Hypothalamus (tissue), 51 donors: ENCODE measurements around the gene PRKD1.
"Not testable (repeated sequence)": the region's sequence is repeated elsewhere in the genome, so short reads cannot be mapped to it uniquely, and the experiment has no call there.

Experiments
- DNase-seq, 51 donors: peaks; one replicate each; lab custom pipeline; 2025; lab: John Stamatoyannopoulos, UW

PRKD1 gene

GRCh38 chr14:29802211-29802610 is 125.4 kb downstream of the PRKD1 start:
- DNase-seq, result no peak

- no peak for DNase-seq
These were observed 126.7 kb downstream of the PRKD1 start for GRCh38 chr14:29800961-29801360.

GRCh38 chr14:29799464-29800095 is 128.1 kb downstream of the PRKD1 start:
- DNase-seq, result peak in 8 of 51 donors; percentile 1 to 64 (median 14)

GRCh38 chr14:29798811-29799210 is 128.8 kb downstream of the PRKD1 start:
- DNase-seq, result no peak

GRCh38 chr14:29798108-29798663 is 129.5 kb downstream of the PRKD1 start:
- DNase-seq, result no peak

- no peak for DNase-seq
These were observed 130.8 kb downstream of the PRKD1 start for GRCh38 chr14:29796853-29797252.

- DNase-seq, result no peak
These were observed 138.2 kb downstream of the PRKD1 start for GRCh38 chr14:29789475-29789874.

GRCh38 chr14:29788093-29788492 is 139.6 kb downstream of the PRKD1 start:
- no peak for DNase-seq

- no peak for DNase-seq
These were observed 144.1 kb downstream of the PRKD1 start for GRCh38 chr14:29783556-29783955.

GRCh38 chr14:29782041-29782440 is 145.6 kb downstream of the PRKD1 start:
- no peak for DNase-seq

GRCh38 chr14:29777142-29777541 is 150.5 kb downstream of the PRKD1 start:
- not testable (repeated sequence) for DNase-seq

- no peak for DNase-seq
These were observed 153.7 kb downstream of the PRKD1 start for GRCh38 chr14:29773990-29774389.

- no peak for DNase-seq
These were observed 164.2 kb downstream of the PRKD1 start for GRCh38 chr14:29763342-29763858.

- peak in 1 of 51 donors; percentile 44 for DNase-seq
These were observed 167.9 kb downstream of the PRKD1 start for GRCh38 chr14:29759521-29760340.

- DNase-seq, result no peak
These were observed 169.9 kb downstream of the PRKD1 start for GRCh38 chr14:29757711-29758233.

- DNase-seq, result no peak
These were observed 170.4 kb downstream of the PRKD1 start for GRCh38 chr14:29757188-29757680.

GRCh38 chr14:29756019-29756385 is 171.6 kb downstream of the PRKD1 start:
- no peak for DNase-seq

- no peak for DNase-seq
These were observed 172.2 kb downstream of the PRKD1 start for GRCh38 chr14:29755311-29756018.

- no peak for DNase-seq
These were observed 173.5 kb downstream of the PRKD1 start for GRCh38 chr14:29754134-29754533.

- DNase-seq, result no peak
These were observed 175.3 kb downstream of the PRKD1 start for GRCh38 chr14:29752221-29752923.
